ENCODE data around the gene SH3BP2. TPM values are rescaled to one million over a fixed set of nuclear protein-coding genes. Genes with fewer than 3 reads are reported as not detected.

SH3BP2 gene
- total RNA-seq, 1 donor from 2014 or later, result 150 TPM

- peaks cover 4% of the 10 kb centered on the region for H3K4me1 Mint-ChIP-seq (ENCODE audit: unreplicated experiment)
- H3K36me3 Mint-ChIP-seq (ENCODE audit: low read depth, unreplicated experiment), result peaks cover 31% of the 10 kb centered on the region
- no peak overlapping the region for H3K27ac Mint-ChIP-seq (ENCODE audit: unreplicated experiment)
- no peak for DNase-seq (ENCODE audit: low spot score)
- H3K9me3 Mint-ChIP-seq (ENCODE audit: unreplicated experiment), result no peaks in the 10 kb centered on the region
- H3K27me3 Mint-ChIP-seq (ENCODE audit: unreplicated experiment), result no peaks in the 10 kb centered on the region
- no peak for TF ChIP-seq CTCF (IDR thresholded peaks at IDR 0.05; ENCODE audit: unreplicated experiment)
- no peak overlapping the region for H3K4me3 Mint-ChIP-seq (ENCODE audit: unreplicated experiment)
Measured at GRCh38 chr4:2888886-2889285, 96.0 kb downstream of the SH3BP2 start.

Other genes with a start within 250 kb of the SH3BP2 start
- gene TNIP2, start 36.7 kb upstream of the SH3BP2 start, total RNA-seq (ENCODE audit: unreplicated experiment), result 29.3 TPM
- gene ADD1, start 50.8 kb downstream of the SH3BP2 start, total RNA-seq (ENCODE audit: unreplicated experiment), result 337 TPM
- 22.9 TPM for gene NOP14, start 170.3 kb downstream of the SH3BP2 start, total RNA-seq (ENCODE audit: unreplicated experiment)
- gene GRK4, start 170.5 kb downstream of the SH3BP2 start, total RNA-seq (ENCODE audit: unreplicated experiment), result 5.9 TPM